Caco-2 (cell line): ENCODE measurements around the gene GID4. TPM values are rescaled to one million over a fixed set of nuclear protein-coding genes. Genes with fewer than 3 reads are reported as not detected.

Source experiments
- BruUV-seq: library from RNA; stranded (reverse); fragments of 400-500 nt; replicated peaks from 2 replicates; lab custom pipeline; 2021; lab: Mats Ljungman, UMichigan
- CTCF ChIA-PET: fragments of 300-600 bp; sonication (Branson Sonifier 250); formaldehyde crosslinking; loops from one replicate; lab custom pipeline; 2022; ENCODE audit warnings: antibody characterized with exemption; lab: Charles Lee
- POLR2A ChIA-PET: fragments of 300-600 bp; sonication (Branson Sonifier 250); formaldehyde crosslinking; loops from one replicate; lab custom pipeline; 2022; ENCODE audit warnings: antibody characterized with exemption; lab: Charles Lee
- DNase-seq, 2 experiments: peaks; one replicate each; pipeline versions ENCODE4 v3.0.0 to v3.0.0-alpha.2; 2020 to 2022
- H3K27me3 ChIP-seq: replicated peaks from 2 replicates; pipeline ENCODE4 v1.6.0; 2011; ENCODE audit warnings: low read length; ENCODE audit not compliant: control insufficient read depth, insufficient read depth
- H3K36me3 ChIP-seq: 2 replicates; pipeline ENCODE4 v1.5.1; 2011; ENCODE audit warnings: low read length; ENCODE audit not compliant: control insufficient read depth, insufficient read depth
- H3K4me1 ChIP-seq: fragments of 250-450 bp; sonication (Bioruptor Pico); 2 replicates; pipeline ENCODE4 v1.5.1; 2020; ENCODE audit warnings: mild to moderate bottlenecking
- H3K4me3 ChIP-seq: 2 replicates; pipeline ENCODE4 v1.5.1; 2011; ENCODE audit warnings: low read depth, mild to moderate bottlenecking, control low read depth, low read length
- H3K9me3 ChIP-seq: fragments of 250-450 bp; sonication (Bioruptor Pico); 2 replicates; pipeline ENCODE4 v1.5.1; 2020; ENCODE audit warnings: mild to moderate bottlenecking, moderate library complexity
- H3K27ac Mint-ChIP-seq: one replicate; pipeline ENCODE4 v1.8.0; 2022; ENCODE audit warnings: mixed read lengths; ENCODE audit not compliant: unreplicated experiment
- H3K27me3 Mint-ChIP-seq: one replicate; pipeline ENCODE4 v1.8.0; 2022; ENCODE audit warnings: mixed read lengths; ENCODE audit not compliant: insufficient read depth, unreplicated experiment
- H3K36me3 Mint-ChIP-seq: one replicate; pipeline ENCODE4 v1.8.0; 2022; ENCODE audit warnings: mild to moderate bottlenecking, mixed read lengths; ENCODE audit not compliant: insufficient read depth, unreplicated experiment
- H3K4me1 Mint-ChIP-seq: one replicate; pipeline ENCODE4 v1.8.0; 2022; ENCODE audit warnings: low read depth, mixed read lengths; ENCODE audit not compliant: unreplicated experiment
- H3K4me3 Mint-ChIP-seq: one replicate; pipeline ENCODE4 v1.8.0; 2022; ENCODE audit warnings: mild to moderate bottlenecking, moderate library complexity, mixed read lengths; ENCODE audit not compliant: unreplicated experiment
- H3K9me3 Mint-ChIP-seq: one replicate; pipeline ENCODE4 v1.8.0; 2022; ENCODE audit warnings: mixed read lengths; ENCODE audit not compliant: unreplicated experiment
- intact Hi-C: fragments of 100-400 bp; cut with micrococcal nuclease; formaldehyde crosslinking; loops from one replicate; pipeline ENCODE4 v1.10.0; 2022; ENCODE audit not compliant: unreplicated experiment
- total RNA-seq: library from RNA; stranded (reverse); gene quantifications from 2 replicates; pipeline ENCODE4 v1.2.3, GENCODE V29; 2022
- TF ChIP-seq, protein P1 (sequence below), 2 experiments: fragments of 200-600 bp in 1 of 2; IDR thresholded peaks; 1 replicate in 1 of 2; 2 replicates in 1 of 2; pipeline versions ENCODE4 v1.5.1 to v1.8.0; 2011 to 2022; ENCODE audit warnings: antibody characterized with exemption in 1 of 2, control low read depth in 1 of 2, inconsistent platforms in 1 of 2, low read depth in 1 of 2, low read length in 1 of 2, mild to moderate bottlenecking in 1 of 2, moderate library complexity in 1 of 2; ENCODE audit not compliant: insufficient read depth in 1 of 2, severe bottlenecking in 1 of 2, unreplicated experiment in 1 of 2

Gene GID4
- total RNA-seq, 1 experiment from 2014 or later = 14.0 TPM

DNA sequence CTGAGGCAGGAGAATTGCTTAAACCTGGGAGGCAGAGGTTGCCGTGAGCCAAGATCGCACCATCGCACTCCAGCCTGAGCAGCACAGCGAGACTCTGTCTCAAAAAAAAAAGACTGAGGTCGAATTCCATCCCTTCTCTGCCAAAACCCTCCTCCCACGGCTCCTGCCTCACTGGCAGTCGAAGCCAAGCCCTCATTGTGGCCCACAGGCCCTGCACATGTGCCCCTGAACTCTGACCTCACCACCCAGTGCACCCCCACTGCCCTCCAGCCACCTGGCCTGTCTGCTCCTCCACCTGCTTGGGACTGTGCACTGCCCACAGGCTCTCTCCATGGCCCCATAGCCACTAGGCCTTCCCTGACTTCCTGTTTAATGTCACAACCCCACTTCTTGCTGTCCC lies 76.3 kb downstream of the GID4 start:
- Mint-ChIP-seq H3K9me3 (no peaks in the 10 kb centered on the region), H3K36me3 (peaks cover 1% of the 10 kb centered on the region), H3K27ac (no peak overlapping the region), H3K27me3 (no peaks in the 10 kb centered on the region), H3K4me1 (no peaks in the 10 kb centered on the region), H3K4me3 (no peak overlapping the region)
- BruUV-seq = no TSS peak
- POLR2A ChIA-PET = no interaction called here
- Histone ChIP-seq H3K4me3 (no peak overlapping the region), H3K36me3 (no peaks in the 10 kb centered on the region), H3K9me3 (peaks cover 9% of the 10 kb centered on the region; the same call in 1 of the 2 replicates), H3K27me3 (no peaks in the 10 kb centered on the region), H3K4me1 (no peaks in the 10 kb centered on the region)
- TF ChIP-seq, protein P1, sequence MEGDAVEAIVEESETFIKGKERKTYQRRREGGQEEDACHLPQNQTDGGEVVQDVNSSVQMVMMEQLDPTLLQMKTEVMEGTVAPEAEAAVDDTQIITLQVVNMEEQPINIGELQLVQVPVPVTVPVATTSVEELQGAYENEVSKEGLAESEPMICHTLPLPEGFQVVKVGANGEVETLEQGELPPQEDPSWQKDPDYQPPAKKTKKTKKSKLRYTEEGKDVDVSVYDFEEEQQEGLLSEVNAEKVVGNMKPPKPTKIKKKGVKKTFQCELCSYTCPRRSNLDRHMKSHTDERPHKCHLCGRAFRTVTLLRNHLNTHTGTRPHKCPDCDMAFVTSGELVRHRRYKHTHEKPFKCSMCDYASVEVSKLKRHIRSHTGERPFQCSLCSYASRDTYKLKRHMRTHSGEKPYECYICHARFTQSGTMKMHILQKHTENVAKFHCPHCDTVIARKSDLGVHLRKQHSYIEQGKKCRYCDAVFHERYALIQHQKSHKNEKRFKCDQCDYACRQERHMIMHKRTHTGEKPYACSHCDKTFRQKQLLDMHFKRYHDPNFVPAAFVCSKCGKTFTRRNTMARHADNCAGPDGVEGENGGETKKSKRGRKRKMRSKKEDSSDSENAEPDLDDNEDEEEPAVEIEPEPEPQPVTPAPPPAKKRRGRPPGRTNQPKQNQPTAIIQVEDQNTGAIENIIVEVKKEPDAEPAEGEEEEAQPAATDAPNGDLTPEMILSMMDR (IDR thresholded peaks at IDR 0.05; ENCODE audit: insufficient read depth in 1 of 2, low read depth in 1 of 2, low read length in 1 of 2, severe bottlenecking in 1 of 2, unreplicated experiment in 1 of 2) = no peak
- CTCF ChIA-PET = no interaction called here
- DNase-seq = no peak
- intact Hi-C loops = no loop called here

DNA sequence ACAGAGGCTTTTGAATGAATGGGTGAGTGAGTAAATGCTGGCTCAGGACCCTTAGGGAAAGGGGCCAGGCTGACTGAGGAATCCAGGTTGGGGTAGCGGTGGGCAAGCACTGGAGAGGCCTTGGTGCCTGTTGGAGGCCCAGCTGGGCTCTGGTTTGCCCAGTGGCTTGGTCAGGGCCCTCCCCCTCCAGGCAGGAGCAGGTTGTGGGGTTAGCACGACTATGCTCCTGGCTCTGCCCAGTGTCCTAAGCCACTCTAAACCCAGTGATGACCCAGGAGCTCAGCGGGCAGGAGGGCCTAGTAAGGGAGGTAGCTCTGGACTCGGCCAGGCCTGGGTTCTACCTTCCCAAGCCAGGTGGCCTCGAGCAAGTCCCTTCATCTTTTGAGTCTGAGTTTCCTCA lies 76.9 kb downstream of the GID4 start:
- no peaks in the 10 kb centered on the region for H3K27me3 Mint-ChIP-seq
- intact Hi-C loops = no loop called here
- no peaks in the 10 kb centered on the region for H3K4me1 Mint-ChIP-seq
- no peak for DNase-seq
- Histone ChIP-seq H3K4me1 (no peaks in the 10 kb centered on the region), H3K4me3 (no peak overlapping the region), H3K36me3 (no peaks in the 10 kb centered on the region), H3K9me3 (peaks cover 9% of the 10 kb centered on the region; the same call in 1 of the 2 replicates), H3K27me3 (no peaks in the 10 kb centered on the region)
- H3K9me3 Mint-ChIP-seq = no peaks in the 10 kb centered on the region
- no peaks in the 10 kb centered on the region for H3K36me3 Mint-ChIP-seq
- TF ChIP-seq, protein P1 (IDR thresholded peaks at IDR 0.05; ENCODE audit: insufficient read depth in 1 of 2, low read depth in 1 of 2, low read length in 1 of 2, severe bottlenecking in 1 of 2, unreplicated experiment in 1 of 2) = no peak
- ChIA-PET CTCF (no interaction called here), POLR2A (no interaction called here)
- BruUV-seq = no TSS peak
- H3K27ac Mint-ChIP-seq = no peak overlapping the region
- no peak overlapping the region for H3K4me3 Mint-ChIP-seq

DNA sequence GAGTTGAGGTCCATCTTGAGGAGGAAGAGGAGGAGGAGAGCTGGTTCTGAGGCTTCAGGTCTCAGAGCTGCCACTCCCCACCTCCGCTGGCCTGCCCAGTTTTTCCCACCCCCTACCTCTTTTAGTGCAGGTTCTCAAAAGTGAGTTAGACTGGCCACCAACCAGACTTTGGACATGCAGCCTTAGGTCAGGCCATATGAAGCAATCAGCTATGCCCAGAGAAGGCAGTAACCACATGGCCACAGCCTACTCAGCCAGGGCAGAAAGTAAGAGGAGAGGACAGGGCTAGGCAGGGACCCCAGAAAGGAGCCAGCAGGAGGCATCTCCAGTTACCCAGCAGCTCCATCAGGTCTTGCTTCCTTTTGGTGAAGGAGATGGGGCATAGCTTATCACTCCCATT lies 78.3 kb downstream of the GID4 start:
- TF ChIP-seq, protein P1 (IDR thresholded peaks at IDR 0.05; ENCODE audit: insufficient read depth in 1 of 2, low read depth in 1 of 2, low read length in 1 of 2, severe bottlenecking in 1 of 2, unreplicated experiment in 1 of 2) = no peak
- Histone ChIP-seq H3K9me3 (peaks cover 9% of the 10 kb centered on the region; the same call in 1 of the 2 replicates), H3K4me3 (no peak overlapping the region), H3K27me3 (no peaks in the 10 kb centered on the region), H3K4me1 (no peaks in the 10 kb centered on the region), H3K36me3 (no peaks in the 10 kb centered on the region)
- intact Hi-C loops = no loop called here
- POLR2A ChIA-PET = no interaction called here
- BruUV-seq = no TSS peak
- Mint-ChIP-seq H3K4me1 (no peaks in the 10 kb centered on the region), H3K9me3 (no peaks in the 10 kb centered on the region), H3K36me3 (no peaks in the 10 kb centered on the region), H3K27me3 (no peaks in the 10 kb centered on the region), H3K4me3 (no peak overlapping the region), H3K27ac (no peak overlapping the region)
- DNase-seq = no peak
- CTCF ChIA-PET = no interaction called here

Other genes with a start within 250 kb of the GID4 start
- gene SREBF1, start 202.4 kb upstream of the GID4 start, total RNA-seq = 109 and 118 TPM in 2 replicates
- gene TOM1L2, start 67.0 kb upstream of the GID4 start, total RNA-seq = 35.5 and 43.3 TPM in 2 replicates
- 1.6 and 2.1 TPM in 2 replicates for gene DRC3, start 66.5 kb upstream of the GID4 start, total RNA-seq
- 37.9 and 40.3 TPM in 2 replicates for gene ATPAF2, start 240 bp upstream of the GID4 start, total RNA-seq
- gene DRG2, start 48.5 kb downstream of the GID4 start, total RNA-seq = 47.9 and 54.8 TPM in 2 replicates
- gene MYO15A, start 69.3 kb downstream of the GID4 start, total RNA-seq = 0.21 TPM in 1 of 2 replicates, not detected in the other
- gene ALKBH5, start 144.4 kb downstream of the GID4 start, total RNA-seq = 99.0 and 101 TPM in 2 replicates
- 39.5 and 41.3 TPM in 2 replicates for gene LLGL1, start 186.2 kb downstream of the GID4 start, total RNA-seq
- gene FLII, start 219.3 kb downstream of the GID4 start, total RNA-seq = 343 and 392 TPM in 2 replicates
- 22.3 and 22.8 TPM in 2 replicates for gene MIEF2, start 221.3 kb downstream of the GID4 start, total RNA-seq